Activated CD4-positive, alpha-beta T cell treated with anti-CD3 and anti-CD28 coated beads for 36 hours (primary cell): Measurements from ENCODE around the gene ILKAP. TPM values are rescaled to one million over a fixed set of nuclear protein-coding genes. Genes with fewer than 3 reads are reported as not detected.

Experiments
- ATAC-seq: fragments of 200-7000 bp; cut with Tn5 transposase; one replicate; pipeline ENCODE4 v1.10.0; 2021; ENCODE audit warnings: mild to moderate bottlenecking, moderate library complexity
- CTCF ChIA-PET: fragments of 350-600 bp; sonication (Branson Sonifier 250); formaldehyde crosslinking; loops from one replicate; lab custom pipeline; 2021; ENCODE audit warnings: antibody characterized with exemption; lab: Charles Lee
- POLR2A ChIA-PET: fragments of 350-600 bp; sonication (Branson Sonifier 250); formaldehyde crosslinking; loops from one replicate; lab custom pipeline; 2021; ENCODE audit warnings: antibody characterized with exemption, inconsistent platforms; lab: Charles Lee
- DNase-seq: peaks from one replicate; pipeline ENCODE4 v3.0.0-alpha.2; 2020
- H3K27ac Mint-ChIP-seq: one replicate; pipeline ENCODE4 v1.8.0; 2021; ENCODE audit warnings: mixed read lengths
- H3K27me3 Mint-ChIP-seq: one replicate; pipeline ENCODE4 v1.8.0; 2021; ENCODE audit warnings: mixed read lengths
- H3K36me3 Mint-ChIP-seq: one replicate; pipeline ENCODE4 v1.8.0; 2021; ENCODE audit warnings: low read depth, mixed read lengths
- H3K4me1 Mint-ChIP-seq: one replicate; pipeline ENCODE4 v1.8.0; 2021; ENCODE audit warnings: mixed read lengths
- H3K4me3 Mint-ChIP-seq: one replicate; pipeline ENCODE4 v1.8.0; 2021; ENCODE audit warnings: mild to moderate bottlenecking, moderate library complexity, mixed read lengths
- H3K9me3 Mint-ChIP-seq: one replicate; pipeline ENCODE4 v1.8.0; 2021; ENCODE audit warnings: low read depth, mixed read lengths
- intact Hi-C, 2 experiments: fragments of 100-400 bp; cut with DNase I in 1 of 2; cut with micrococcal nuclease in 1 of 2; formaldehyde crosslinking; loops; one replicate each; pipeline versions ENCODE4 v1.14.2 to v1.15.1; 2022 to 2024; cut with DNase I, micrococcal nuclease
- total RNA-seq, 2 experiments: library from RNA; stranded (reverse); gene quantifications; one replicate each; pipeline ENCODE4 v1.2.3, GENCODE V29; 2021

ILKAP gene
- total RNA-seq, 2 experiments from 2014 or later = 39.2 to 44.3 TPM

DNA sequence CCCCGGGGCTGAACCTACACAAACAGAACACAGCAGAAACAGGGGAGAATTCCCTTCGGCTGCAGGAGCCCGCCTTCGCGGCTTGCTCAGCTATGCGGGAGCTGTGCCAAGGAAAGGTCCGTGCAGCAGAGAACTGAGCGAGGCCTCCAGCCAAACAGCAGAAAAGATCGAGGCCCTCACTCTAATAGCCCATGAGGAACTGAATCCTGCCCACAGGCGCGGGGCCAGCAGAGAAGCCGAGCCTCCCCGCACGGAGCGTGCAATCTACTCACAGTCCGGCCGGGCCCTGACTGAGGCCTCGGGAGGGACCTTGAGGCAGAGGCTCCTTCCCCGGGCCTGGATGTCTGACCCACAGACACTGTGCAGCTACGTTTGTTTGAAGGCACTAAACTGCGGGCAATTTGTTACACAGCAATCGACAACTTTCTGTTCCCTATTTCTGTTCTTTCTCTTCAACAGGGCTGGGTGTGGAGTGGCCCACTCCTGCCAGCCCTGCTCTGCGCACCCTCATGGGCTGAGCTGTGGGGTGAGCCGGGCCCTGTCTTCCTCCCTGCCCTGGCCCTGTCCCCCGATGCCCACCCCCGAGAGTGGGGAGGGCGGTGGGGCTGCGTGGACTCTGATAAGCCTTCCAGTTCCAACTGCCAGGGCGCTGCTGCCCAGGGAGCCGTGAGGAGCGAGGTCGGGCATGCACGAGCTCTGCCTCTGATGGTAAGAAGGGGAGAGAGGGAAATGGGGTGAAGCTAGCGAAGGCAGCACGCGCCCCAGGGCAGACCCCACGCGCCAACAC lies 22.6 kb upstream of the ILKAP start:
- no peak for ATAC-seq
- no peak overlapping the region for H3K4me3 Mint-ChIP-seq
- no peaks in the 10 kb centered on the region for H3K9me3 Mint-ChIP-seq
- peaks cover 6% of the 10 kb centered on the region for H3K4me1 Mint-ChIP-seq
- intact Hi-C loops = no loop called here
- no peak for DNase-seq
- CTCF ChIA-PET = no interaction called here
- POLR2A ChIA-PET = interaction anchor here (0.7 kb wide), 1 partner anchor 183 kb away, joined by 3 read pairs; no protein-coding TSS in a partner anchor
- no peaks in the 10 kb centered on the region for H3K36me3 Mint-ChIP-seq
- no peak overlapping the region for H3K27ac Mint-ChIP-seq
- no peaks in the 10 kb centered on the region for H3K27me3 Mint-ChIP-seq

DNA sequence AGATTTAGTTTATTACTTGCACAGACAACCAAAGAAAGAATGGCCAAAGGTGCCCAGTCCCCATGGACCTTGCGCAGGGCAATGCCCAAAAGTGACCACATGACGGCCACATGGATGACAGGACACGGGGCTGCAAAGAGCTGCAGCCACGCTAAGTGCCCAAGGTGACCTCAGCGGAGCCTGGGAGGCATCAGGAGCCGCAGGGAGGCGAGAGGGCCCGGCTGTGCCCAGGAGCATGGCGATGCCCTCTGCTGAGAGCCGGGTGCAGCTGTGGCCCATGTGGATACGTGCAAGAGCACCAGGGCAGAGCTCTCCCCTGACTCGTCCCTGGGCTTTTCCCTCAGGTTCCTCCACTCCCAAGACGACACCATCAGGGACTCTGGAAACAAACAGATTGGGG lies 21.6 kb upstream of the ILKAP start:
- no peaks in the 10 kb centered on the region for H3K9me3 Mint-ChIP-seq
- H3K4me1 Mint-ChIP-seq = no peaks in the 10 kb centered on the region
- ATAC-seq (no peak), DNase-seq (no peak)
- no peaks in the 10 kb centered on the region for H3K36me3 Mint-ChIP-seq
- intact Hi-C loops = no loop called here
- no peaks in the 10 kb centered on the region for H3K27me3 Mint-ChIP-seq
- no peak overlapping the region for H3K27ac Mint-ChIP-seq
- H3K4me3 Mint-ChIP-seq = no peak overlapping the region
- CTCF ChIA-PET = no interaction called here
- POLR2A ChIA-PET = no interaction called here

DNA sequence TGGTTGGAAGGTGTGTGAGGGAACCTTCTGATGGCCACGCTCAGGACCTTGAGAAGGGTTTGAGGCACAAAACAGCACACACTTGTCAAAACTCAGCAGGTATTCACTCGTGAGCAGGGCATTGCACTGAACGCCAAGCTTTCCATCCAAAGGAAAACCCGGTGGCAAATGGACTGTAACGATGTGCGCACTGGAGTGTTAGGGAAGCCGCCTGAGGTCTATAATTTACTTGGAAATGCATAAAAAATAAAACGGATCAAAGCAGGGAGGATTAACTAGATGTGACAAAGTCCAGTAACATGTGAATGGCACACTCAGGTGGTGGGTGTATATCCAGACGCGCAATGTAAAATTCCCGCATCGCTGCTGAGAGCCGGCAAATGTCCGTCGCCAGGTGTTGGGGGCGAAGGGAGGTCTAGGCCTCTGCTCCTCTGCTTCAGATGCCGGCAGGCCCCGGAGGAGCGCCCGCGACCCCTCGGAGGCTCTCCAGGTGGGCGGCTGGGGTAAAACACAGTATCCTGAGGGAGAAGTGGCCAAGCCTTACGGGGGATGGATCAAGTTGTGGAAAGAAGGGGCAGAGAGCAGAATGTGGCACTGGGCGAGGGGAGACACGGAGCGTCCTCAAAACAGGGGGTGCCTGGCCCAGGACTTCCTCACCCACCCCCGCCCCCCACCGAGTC lies 21.0 kb upstream of the ILKAP start:
- no peak for ATAC-seq
- ChIA-PET POLR2A (no interaction called here), CTCF (no interaction called here)
- no peaks in the 10 kb centered on the region for H3K9me3 Mint-ChIP-seq
- no peaks in the 10 kb centered on the region for H3K36me3 Mint-ChIP-seq
- H3K4me1 Mint-ChIP-seq = no peaks in the 10 kb centered on the region
- no peak overlapping the region for H3K27ac Mint-ChIP-seq
- intact Hi-C loops = no loop called here
- DNase-seq = no peak
- H3K4me3 Mint-ChIP-seq = no peak overlapping the region
- H3K27me3 Mint-ChIP-seq = no peaks in the 10 kb centered on the region

DNA sequence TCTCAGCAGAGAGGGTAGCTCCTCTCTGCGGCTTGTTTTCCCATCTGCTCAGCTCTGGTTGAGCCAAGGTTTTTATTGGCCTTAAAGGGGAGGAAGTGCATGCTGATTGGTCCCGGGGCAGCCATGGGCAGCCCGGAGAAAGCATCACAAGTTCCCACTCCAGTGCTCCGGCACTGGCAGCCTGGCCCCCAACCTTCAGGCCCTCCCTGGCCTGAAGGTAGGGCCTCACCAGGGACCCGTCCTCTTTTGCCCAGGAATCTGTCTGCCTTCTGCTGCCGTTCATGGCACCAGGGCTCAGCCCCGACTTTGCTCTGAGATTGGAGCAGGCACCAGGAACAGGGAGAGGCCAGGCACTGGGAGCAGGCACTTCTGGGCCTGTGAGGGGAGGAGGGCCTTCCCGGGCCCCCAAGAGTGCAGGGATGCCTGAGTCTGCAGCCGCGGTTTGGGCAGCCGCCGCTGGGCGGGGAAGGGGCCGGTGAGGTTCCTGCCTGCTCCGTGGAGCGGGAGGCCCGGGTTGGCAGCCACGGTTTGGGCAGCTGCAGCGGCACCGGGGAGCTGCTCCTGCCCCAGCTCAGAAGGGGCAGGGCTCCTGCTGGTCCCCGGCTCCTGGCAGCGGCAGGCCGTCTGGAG lies 17.5 kb upstream of the ILKAP start:
- ChIA-PET POLR2A (no interaction called here), CTCF (interaction anchor here (0.7 to 2.5 kb wide), 4 partner anchors 10 to 64 kb away, joined by 3 to 6 read pairs (median 4); no protein-coding TSS in a partner anchor)
- intact Hi-C loops = no loop called here
- Mint-ChIP-seq H3K36me3 (no peaks in the 10 kb centered on the region), H3K9me3 (no peaks in the 10 kb centered on the region), H3K27me3 (no peaks in the 10 kb centered on the region), H3K27ac (no peak overlapping the region), H3K4me3 (no peak overlapping the region), H3K4me1 (no peaks in the 10 kb centered on the region)
- DNase-seq (no peak), ATAC-seq (peak; percentile 49)

DNA sequence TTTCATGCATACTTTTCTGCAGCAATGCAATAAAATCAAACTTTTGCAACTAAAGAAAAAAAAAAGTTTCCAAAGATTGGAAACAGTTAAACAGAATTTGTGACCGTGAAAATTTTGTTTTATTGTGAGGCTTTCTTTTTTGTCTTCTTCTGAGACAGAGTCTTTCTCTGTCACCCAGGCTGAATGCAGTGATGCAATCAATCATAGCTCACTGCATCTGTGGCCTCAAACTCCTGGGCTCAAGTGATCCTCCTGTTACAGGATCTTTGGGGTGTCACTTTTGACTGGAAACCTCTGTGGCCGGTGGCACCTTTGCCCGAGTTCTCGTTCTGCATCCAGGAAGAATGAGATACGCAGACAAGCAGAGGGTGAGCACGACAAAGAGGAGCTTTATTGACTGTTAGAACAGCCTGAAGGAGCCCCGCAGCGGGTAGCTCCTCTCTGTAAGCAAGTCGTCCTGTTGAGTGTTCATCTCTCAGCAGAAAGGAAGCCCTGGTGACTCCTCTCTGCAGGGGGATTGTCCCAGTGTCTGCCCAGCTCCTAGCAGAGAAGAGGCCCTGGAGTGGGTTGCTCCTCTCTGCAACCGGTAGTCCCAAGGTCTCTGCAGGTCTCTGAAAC lies 16.9 kb upstream of the ILKAP start:
- CTCF ChIA-PET = interaction anchor here (1.3 to 2.5 kb wide), 2 partner anchors 13 to 45 kb away, joined by 3 to 6 read pairs; no protein-coding TSS in a partner anchor
- no peaks in the 10 kb centered on the region for H3K9me3 Mint-ChIP-seq
- POLR2A ChIA-PET = no interaction called here
- no peak overlapping the region for H3K4me3 Mint-ChIP-seq
- peak; percentile 33 for ATAC-seq
- no peak overlapping the region for H3K27ac Mint-ChIP-seq
- no peak for DNase-seq
- intact Hi-C loops = no loop called here
- H3K36me3 Mint-ChIP-seq = no peaks in the 10 kb centered on the region
- no peaks in the 10 kb centered on the region for H3K4me1 Mint-ChIP-seq
- peaks cover 2% of the 10 kb centered on the region for H3K27me3 Mint-ChIP-seq

DNA sequence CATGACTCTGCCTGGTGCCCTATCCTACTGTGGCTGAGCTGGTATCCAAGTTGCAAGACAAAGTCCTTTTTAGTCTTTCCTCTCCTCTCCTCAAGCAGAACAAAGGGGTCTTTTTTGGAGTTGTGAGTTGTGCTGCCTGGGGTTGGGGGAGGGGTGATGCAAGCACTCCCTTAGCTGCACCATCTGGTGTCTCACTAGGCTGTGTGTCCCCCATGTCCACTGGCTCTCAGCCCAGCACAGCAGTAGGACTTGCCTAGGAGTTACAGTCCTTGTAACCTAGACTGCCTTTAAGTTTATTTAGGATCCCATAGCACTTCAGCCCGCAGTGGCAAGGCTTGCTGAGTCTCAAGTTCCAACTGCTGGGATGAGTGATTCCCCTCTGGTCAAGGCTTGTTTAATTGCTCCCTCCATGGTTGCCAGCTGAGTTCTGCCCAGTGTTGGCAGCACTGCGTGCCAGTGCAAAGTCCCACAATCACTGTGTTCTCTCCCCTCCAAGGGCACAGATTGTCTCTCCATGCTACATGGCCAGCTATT lies 13.2 kb upstream of the ILKAP start:
- Mint-ChIP-seq H3K4me3 (no peak overlapping the region), H3K27me3 (peaks cover 12% of the 10 kb centered on the region), H3K9me3 (no peaks in the 10 kb centered on the region), H3K4me1 (no peaks in the 10 kb centered on the region), H3K27ac (no peak overlapping the region), H3K36me3 (no peaks in the 10 kb centered on the region)
- intact Hi-C loops = no loop called here
- ATAC-seq = no peak
- ChIA-PET CTCF (interaction anchor here (0.6 kb wide), 1 partner anchor 587 kb away, joined by 4 read pairs; no protein-coding TSS in a partner anchor), POLR2A (no interaction called here)
- DNase-seq = no peak

GRCh38 chr2:238207006-238207405 lies 3.5 kb upstream of the ILKAP start:
- peaks cover 6% of the 10 kb centered on the region for H3K36me3 Mint-ChIP-seq
- H3K9me3 Mint-ChIP-seq = no peaks in the 10 kb centered on the region
- no peak overlapping the region for H3K4me3 Mint-ChIP-seq
- DNase-seq (no peak), ATAC-seq (no peak)
- ChIA-PET POLR2A (no interaction called here), CTCF (interaction anchor here (0.6 to 2.1 kb wide), 2 partner anchors 15 to 20 kb away, joined by 3 to 6 read pairs; no protein-coding TSS in a partner anchor)
- intact Hi-C loops = no loop called here
- H3K4me1 Mint-ChIP-seq = peaks cover 11% of the 10 kb centered on the region
- peaks cover 2% of the 10 kb centered on the region for H3K27me3 Mint-ChIP-seq
- H3K27ac Mint-ChIP-seq = no peak overlapping the region

GRCh38 chr2:238203973-238204683 lies 633 bp upstream of the ILKAP start:
- Mint-ChIP-seq H3K27me3 (no peaks in the 10 kb centered on the region), H3K4me1 (peaks cover 38% of the 10 kb centered on the region), H3K36me3 (peaks cover 14% of the 10 kb centered on the region), H3K4me3 (peak overlapping the region; percentile 70), H3K9me3 (no peaks in the 10 kb centered on the region), H3K27ac (peak overlapping the region; percentile 87)
- ATAC-seq (peak; percentile 9), DNase-seq (no peak)
- intact Hi-C loops = loop anchor here (1.0 to 5.0 kb wide), 13 partner anchors 27 to 1117 kb away; partner anchors contain the start of genes ASB1 (in 1 of the 2), COPS8 (in 1 of the 2), ERFE (in 1 of the 2) and HES6 (in 1 of the 2)
- ChIA-PET CTCF (interaction anchor here (0.6 to 0.7 kb wide), 2 partner anchors 236 to 622 kb away, joined by 3 read pairs; no protein-coding TSS in a partner anchor), POLR2A (no interaction called here)

DNA sequence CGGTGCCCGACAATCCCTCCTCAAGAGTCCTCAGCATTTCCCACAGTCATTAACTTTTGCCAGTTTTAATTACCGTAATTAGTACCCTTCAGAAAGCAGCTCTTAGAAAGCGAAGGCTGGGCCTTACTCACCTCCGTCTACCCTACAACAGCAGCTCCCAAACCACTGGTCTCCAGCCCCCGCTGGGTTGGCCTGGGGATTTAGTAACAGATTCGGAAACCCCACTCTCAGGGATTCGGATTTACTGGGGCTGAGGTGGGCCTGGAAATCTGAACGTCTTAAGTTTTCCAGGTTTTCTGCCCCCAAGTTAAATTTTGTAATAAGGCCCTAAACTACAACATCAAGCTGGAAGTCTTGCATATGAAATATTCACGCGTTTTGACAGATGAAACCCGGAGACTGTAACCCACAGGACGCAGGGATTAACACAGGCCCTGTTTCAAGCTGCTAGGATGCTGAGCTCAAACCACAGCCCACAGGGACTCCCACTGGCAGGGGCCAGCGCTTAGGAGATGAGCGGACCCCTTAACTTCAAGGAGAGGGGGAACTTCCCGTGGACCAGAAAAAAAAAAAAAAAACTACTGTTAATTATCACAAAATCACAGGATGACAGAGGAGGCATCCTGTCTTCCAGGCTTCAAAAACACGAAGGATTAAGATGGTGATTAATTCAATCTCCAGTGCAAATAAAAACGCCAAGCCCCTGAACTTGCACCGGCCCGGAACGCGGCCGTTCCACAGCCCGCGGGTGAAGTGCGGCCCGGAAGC lies 985 bp downstream of the ILKAP start:
- H3K9me3 Mint-ChIP-seq = no peaks in the 10 kb centered on the region
- H3K27me3 Mint-ChIP-seq = no peaks in the 10 kb centered on the region
- ATAC-seq (no peak), DNase-seq (peak; percentile 28)
- intact Hi-C loops = loop anchor here (1.0 to 5.0 kb wide), 13 partner anchors 28 to 1115 kb away; partner anchors contain the start of genes ASB1 (in 1 of the 2), COPS8 (in 1 of the 2), ERFE (in 1 of the 2) and HES6 (in 1 of the 2)
- peaks cover 54% of the 10 kb centered on the region for H3K4me1 Mint-ChIP-seq
- H3K4me3 Mint-ChIP-seq = peak overlapping the region; percentile 83
- ChIA-PET CTCF (interaction anchor here (1.4 to 1.8 kb wide), 3 partner anchors 13 to 61 kb away, joined by 4 to 7 read pairs (median 5); no protein-coding TSS in a partner anchor), POLR2A (interaction anchor here (0.7 kb wide), 1 partner anchor 320 kb away, joined by 3 read pairs; no protein-coding TSS in a partner anchor)
- H3K27ac Mint-ChIP-seq = peak overlapping the region; percentile 84
- peaks cover 14% of the 10 kb centered on the region for H3K36me3 Mint-ChIP-seq
